GM21390 (cell line): ENCODE data around the gene NPW.

Experiments
- ATAC-seq: cut with Tn5 transposase; IDR thresholded peaks from one replicate; pipeline ENCODE4 v1.9.1; 2021; ENCODE audit not compliant: unreplicated experiment

The NPW gene

GRCh38 chr16:2034696-2035430, 15.3 kb downstream of the NPW start:
- ATAC-seq = no peak

GRCh38 chr16:2035431-2036199, 16.0 kb downstream of the NPW start:
- ATAC-seq = no peak

- ATAC-seq = no peak
These were observed 16.8 kb downstream of the NPW start for GRCh38 chr16:2036200-2036966.

GRCh38 chr16:2037115-2037514, 17.5 kb downstream of the NPW start:
- no peak for ATAC-seq

GRCh38 chr16:2037647-2038381, 18.2 kb downstream of the NPW start:
- no peak for ATAC-seq

GRCh38 chr16:2038382-2039231, 19.0 kb downstream of the NPW start:
- ATAC-seq = no peak

GRCh38 chr16:2039274-2040031, 19.9 kb downstream of the NPW start:
- ATAC-seq = no peak

- ATAC-seq = no peak
These were observed 20.6 kb downstream of the NPW start for GRCh38 chr16:2040041-2040786.

GRCh38 chr16:2040787-2041522, 21.4 kb downstream of the NPW start:
- ATAC-seq = no peak

- no peak for ATAC-seq
These were observed 22.8 kb downstream of the NPW start for GRCh38 chr16:2042171-2042985.

GRCh38 chr16:2042986-2043666, 23.5 kb downstream of the NPW start:
- no peak for ATAC-seq

- ATAC-seq = no peak
These were observed 24.3 kb downstream of the NPW start for GRCh38 chr16:2043667-2044451.

- no peak for ATAC-seq
These were observed 25.0 kb downstream of the NPW start for GRCh38 chr16:2044541-2044940.

- no peak for ATAC-seq
These were observed 26.6 kb downstream of the NPW start for GRCh38 chr16:2045965-2046892.

GRCh38 chr16:2046893-2047329, 27.3 kb downstream of the NPW start:
- ATAC-seq = no peak
